Activated T-cell treated with anti-CD3 and anti-CD28 coated beads for 48 hours (primary cell): ENCODE measurements around the gene ZNF600.
A peak's percentile ranks its signal among the peaks of the same experiment; 100 is the strongest.
"Not testable (repeated sequence)": the region's sequence is repeated elsewhere in the genome, so short reads cannot be mapped to it uniquely, and the experiment has no call there.

Source experiments
- DNase-seq: peaks from one replicate; pipeline ENCODE4 v3.0.0-alpha.2; 2020; ENCODE audit warnings: low read depth

ZNF600 gene

DNA sequence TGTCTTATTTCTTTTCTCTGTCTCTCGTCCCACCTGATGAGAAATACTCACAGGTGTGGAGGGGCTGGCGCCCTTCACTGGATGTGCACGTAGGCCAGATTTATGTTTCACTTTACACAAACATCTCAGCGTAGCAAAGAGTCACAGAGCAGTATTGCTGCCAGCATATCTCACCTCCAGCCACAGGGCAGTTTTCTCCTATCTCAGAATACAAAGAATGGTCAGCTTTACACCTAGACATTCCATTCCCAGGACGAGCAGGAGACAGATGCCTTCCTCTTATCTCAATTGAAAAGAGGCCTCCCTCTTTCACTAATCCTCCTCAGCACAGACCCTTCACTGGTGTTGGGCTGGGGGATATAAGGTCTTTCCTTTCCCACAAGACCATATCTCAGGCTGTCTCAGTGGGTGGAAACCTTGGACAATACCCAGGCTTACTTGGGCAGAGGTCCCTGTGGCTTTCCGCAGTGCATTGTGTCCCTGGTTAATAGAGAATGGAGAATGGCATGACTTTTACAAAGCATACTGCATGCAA lies 44.6 kb downstream of the ZNF600 start:
- no peak for DNase-seq

DNA sequence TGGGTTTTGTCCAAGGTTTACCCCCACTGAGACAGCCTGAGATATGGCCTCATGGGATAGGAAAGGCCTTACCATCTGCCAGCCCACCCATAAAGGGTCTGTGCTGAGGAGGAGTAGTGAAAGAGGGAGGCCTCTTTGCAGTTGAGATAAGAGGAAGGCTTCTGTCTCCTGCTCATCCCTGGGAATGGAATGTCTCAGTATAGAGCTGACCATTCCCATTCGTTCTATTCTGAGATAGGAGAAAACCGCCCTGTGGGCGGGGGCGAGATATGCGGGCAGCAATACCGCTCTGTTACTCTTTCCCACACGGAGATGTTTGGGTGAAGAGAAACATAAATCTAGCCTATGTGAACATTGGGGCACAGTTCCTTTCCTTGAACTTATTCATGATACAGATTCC lies 45.2 kb downstream of the ZNF600 start:
- not testable (repeated sequence) for DNase-seq

DNA sequence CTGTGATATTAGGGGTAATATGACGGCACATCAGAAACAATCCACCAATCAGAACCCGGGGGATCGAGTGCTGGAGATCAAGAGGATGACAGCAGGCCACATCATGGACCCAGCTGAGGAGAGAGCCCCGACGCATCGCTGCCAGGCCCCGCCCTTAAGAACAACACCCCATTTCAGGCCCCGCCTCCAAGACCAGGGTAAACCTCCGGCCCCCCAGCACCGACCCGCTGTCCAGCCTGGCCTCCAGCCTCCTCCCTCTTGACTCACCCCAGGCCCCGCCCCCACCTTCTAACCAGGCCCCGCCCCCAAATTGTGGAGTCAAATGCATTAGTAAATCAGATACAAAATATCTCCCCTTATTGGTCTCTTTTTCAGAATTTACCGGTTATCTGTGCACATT lies 47.0 kb downstream of the ZNF600 start:
- no peak for DNase-seq

DNA sequence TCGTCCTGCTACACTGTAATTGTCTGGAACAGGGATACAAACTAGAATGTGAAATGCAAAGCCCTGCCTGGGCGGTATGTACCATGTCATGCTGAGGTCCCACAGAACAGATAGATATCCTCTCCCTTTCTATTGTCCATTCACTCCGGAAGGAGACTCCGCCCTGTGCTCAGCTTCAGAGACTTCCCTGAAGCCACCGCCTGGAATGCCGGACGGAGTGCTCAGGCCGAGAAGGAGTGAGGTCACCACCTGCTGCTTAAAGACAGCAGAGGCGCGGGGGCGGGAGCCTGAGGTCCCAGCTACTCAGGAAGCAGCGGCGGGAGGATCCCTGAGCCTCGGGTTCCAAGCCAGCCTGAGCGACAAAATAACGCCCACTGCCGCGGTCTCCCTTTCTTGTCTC lies 50.9 kb downstream of the ZNF600 start:
- no peak for DNase-seq

DNA sequence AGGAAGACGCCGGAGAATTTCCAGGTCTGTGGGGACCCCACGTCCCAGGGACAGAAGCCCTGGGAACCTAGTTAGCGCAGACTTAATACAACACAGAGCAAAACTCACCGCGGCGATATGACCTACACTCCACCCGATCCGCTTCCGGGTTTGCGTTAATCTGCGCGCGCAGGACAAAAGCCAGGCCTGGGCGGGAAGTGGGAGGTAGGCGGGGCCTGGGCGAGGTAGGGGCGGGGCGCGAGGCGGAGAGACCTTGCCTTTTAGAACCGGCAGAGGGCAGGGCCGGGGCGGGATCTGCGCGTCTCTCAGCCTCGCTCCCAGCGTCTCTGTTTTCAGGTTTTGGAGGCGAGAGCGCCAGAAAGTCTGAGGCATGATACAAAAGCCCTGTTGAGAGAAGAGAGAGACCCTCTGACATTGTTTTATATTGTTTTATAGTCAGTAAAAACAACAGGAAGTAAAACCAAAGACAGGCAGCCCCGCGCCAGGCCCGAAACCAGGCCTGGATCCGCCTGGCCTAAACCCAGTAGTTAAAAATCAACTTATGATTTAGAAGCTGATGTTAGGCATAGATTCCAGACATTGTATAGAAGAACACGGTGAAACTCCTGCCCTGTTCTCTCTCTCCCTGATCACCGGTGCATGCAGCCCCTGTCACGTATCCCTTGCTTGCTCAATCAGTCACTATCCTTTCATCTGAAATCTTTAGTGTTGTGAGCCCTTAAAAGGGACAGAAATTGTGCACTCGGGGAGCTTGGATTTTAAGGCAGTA lies 51.5 kb downstream of the ZNF600 start, which contains the start of gene ZNF611:
ZNF611 (minus strand) TSS at position 152 of the 769 bp plus-strand sequence. CDS start 19,150 bp downstream, outside the sequence.
- peak; percentile 98 for DNase-seq

DNA sequence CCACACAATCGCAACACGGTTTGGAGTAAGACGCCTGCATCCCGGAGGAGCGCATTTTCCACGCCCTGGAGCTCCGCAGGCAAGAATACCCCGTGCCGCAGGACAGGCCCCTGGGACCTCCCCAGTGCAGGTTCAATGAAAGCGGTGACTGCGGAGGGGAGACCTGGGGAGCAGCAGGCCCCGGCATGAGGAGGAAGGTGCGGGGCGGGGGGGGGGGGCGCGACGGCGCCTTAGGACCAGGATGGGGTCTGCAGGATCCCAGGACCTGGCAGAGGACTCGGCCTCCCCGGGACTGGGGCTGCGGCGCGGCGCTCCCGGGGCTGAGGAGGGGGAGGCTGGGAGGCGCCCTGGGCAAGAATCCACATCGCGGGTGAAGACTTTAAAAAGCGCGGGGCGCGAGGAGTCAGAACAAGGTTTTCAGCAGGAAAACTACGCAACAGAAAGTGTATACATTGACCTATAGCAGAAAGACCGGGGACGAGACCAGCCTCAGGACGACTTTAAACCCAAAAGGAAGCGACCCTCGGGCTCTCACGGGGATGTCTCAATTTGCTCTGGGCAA lies 52.2 kb downstream of the ZNF600 start:
- peak; percentile 12 for DNase-seq

DNA sequence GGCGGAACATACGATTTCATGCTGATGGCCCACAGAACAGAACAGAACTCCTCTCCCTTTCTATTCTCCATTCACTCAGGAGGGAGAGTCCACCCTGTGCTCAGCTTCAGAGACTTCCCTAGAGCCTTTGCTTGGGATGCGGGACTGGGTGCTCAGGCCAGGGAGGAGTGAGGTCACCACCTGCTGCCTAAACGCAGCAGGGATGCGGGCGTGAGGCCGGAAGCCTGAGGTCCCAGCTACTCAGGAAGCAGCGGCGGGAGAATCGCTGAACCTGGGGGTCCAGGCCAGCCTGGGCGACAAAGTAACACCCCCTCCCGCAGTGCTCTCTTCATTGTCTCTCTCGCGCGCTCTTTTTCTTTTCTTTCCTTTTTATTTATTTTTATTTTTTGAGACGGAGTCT lies 60.5 kb downstream of the ZNF600 start:
- not testable (repeated sequence) for DNase-seq

DNA sequence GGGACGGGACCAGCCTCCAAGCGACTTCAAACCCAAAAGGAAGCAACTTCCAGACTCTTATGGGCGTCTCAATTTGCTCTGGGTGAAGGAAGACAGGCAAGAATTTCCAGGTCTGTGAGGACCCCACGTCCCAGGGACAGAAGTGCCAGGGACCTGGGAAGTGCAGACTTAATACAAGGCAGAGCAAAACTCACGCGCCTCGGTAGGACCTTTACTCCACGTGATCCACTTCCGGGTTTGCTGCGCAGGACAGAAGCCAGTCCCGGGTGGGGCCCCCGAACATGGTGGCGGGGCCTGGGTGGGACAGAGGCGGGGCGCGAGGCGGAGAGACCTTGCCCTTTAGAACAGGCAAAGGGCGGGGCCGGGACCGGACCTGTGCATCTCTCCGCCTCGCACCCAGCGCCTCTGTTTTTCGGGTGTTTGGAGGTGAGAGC lies 61.0 kb downstream of the ZNF600 start:
- DNase-seq: no peak

DNA sequence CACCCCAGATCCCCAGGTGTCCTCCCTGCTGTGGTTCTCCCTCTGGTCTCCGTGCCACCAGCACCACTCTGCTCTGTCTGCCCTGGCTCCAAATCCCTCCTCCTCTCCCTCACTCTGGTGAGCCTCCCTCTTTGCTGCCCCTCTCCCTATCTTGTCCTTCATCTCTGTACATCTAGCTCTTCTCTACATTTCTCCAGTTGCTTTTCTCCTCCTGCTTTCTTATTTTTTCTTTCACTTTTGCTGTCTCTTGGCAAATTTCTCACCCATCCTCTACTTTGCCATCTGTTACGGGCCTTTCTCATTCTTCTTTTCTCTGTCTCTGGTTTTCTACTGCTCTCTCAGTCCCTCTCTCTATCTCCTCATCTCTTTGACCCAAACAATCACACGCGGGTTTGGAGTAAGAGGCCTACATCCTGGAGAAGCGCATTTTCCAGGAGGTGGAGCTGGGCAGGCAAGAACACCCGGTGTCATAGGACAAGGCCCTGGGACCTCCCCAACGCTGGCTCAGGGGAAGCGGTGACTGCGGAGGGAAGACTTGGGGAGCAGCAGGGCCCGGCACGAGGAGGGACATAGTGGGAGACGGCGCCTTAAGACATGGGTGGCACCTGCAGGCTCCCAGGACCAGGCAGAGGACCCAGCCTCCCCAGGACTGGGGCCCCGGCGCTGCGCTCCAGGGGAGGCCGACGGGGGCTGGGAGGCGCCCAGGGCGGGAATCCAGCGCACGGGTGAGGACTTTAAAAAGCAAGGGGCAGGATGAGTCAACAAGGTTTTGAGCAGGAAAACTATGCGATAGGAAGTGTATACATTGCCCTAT lies 61.7 kb downstream of the ZNF600 start:
- no peak for DNase-seq

DNA sequence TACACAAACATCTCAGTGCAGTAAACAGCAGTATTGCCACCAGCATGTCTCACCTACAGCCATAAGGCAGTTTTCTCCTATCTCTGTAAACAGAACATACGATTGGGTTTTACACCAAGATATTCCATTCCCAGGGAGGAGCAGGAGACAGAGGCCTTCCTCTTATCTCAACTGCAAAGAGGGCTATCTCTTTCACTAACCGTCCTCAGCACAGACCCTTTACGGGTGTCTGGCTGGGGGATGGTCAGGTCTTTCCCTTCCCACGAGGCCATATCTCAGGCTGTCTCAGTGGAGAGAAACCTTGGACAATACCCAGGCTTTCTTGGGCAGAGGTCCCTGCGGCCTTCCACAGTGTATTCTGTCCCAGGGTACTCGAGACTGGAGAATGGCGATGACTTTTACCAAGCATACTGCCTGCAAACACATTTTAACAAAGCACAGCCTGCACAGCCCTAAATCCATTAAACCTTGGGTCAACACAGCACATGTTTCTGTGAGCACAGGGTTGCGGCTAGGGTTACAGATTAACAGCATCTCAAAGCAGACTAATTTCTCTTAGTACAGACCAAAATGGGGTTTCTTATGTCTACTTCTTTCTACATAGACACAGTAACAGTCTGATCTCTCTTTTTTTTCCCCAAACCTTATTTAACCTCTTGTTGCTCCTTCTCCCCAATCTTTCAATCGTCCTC lies 62.5 kb downstream of the ZNF600 start:
- DNase-seq: not testable (repeated sequence)

DNA sequence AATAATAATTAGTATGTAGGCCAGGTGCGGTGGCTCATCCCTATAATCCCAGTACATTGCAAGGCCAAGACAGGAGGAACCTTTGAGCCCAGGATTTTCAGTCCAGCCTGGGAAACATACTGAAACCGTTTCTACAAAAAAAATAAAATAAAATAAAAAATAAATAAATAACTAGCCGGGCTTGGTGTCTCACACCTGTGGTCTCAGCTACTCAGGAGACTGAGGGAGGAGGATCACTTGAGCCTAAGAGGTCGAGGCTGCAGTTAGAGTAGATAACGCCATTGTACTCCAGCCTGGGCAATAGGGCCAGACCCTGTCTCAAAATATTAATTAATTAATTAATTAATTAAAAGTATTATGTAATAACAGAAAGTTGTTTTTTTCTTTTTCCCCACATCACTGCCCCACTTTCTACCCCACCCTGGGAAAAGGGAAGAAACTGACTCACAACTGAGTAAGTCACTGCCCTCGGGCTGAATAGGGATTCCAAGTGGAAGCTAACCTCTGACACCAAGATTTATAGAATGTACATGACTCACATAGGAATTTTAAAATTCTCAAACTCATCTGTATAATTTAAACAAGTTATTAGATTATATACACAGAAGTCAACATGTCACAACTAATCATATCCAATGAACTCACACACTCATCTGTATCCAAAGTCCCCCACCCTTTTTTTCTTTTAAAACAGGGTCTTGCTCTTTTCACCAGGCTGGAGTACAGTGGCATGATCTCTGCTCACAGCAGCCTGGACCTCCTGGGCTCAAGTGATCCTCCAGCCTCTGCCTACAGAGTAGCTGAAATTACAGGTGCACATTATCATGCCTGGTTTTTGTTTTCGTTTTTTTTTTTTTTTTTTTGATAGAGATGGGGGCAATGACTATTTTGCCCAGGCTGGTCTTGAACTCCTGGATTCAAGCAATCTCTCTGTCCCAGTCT lies 64.3 kb downstream of the ZNF600 start:
- no peak for DNase-seq

DNA sequence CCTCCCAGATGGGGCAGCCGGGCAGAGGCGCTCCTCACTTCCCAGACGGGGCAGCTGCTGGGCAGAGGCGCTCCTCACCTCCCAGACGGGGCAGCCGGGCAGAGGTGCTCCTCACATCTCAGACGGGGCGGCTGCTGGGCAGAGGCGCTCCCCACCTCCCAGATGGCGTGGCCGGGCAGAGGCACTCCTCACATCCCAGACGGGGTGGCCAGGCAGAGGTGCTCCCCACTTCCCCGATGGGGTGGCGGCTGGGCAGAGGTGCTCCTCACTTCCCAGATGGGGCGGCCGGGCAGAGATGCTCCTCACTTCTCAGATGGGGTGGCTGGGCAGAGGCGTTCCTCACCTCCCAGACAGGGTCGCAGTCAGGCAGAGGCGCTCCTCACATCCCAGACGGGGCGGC lies 66.0 kb downstream of the ZNF600 start:
- not testable (repeated sequence) for DNase-seq

DNA sequence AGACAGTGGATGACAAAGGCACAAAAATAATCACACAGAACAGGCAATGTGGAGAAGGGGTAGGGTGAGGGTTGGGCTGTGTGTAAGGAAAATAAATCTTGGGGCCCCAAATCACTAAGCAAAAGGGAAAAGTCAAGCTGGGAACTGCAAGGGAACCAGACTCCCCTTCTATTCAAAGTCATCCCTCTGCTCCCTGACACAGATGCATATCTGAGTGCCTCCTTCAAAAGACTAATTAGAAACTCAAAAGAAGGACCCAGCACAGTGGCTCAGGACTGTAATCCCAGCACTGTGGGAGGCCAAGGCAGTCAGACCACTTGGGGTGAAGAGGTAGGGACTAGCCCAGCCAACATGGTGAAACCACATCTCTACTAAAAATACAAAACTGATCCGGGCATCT lies 70.1 kb downstream of the ZNF600 start:
- DNase-seq: no peak

DNA sequence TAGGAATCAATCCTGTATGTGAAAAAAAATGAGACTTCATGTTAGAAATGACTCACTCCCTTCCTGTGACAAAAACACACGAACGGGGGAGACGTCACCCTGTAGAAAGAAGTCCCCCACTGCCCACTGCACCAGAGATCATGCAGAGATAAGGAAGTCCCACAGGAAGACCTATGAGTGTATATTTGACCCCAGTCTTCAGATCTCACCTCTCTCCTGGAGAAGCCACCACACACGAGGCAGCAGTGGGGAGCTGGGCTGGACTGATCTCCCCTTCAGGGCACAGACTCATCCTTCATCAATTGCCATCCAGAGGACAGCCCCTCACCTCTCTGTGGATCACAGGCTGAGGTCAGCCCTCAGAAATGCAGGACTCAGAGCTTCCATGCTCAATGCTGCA lies 70.7 kb downstream of the ZNF600 start:
- not testable (repeated sequence) for DNase-seq

DNA sequence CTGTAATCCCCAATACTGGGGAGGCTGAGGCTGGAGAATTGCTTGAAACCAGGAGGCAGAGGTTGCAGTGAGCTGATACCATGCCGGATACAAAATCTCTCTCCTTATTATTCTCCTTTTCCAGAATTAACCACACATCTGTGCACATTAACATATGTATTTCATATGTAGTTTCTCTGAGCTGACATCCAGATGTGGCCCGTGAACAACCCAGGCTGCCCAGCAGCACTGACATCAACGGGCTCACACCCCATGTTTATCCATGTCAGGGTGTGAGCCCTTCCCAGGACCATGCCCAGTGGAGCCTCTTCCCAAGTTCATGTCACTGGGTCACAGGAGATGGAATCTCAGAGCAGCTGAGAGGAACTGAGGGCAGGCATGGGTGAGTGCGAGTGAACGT lies 71.3 kb downstream of the ZNF600 start:
- DNase-seq: not testable (repeated sequence)
